ENCODE measurements around the gene GZF1.

The GZF1 gene

DNA sequence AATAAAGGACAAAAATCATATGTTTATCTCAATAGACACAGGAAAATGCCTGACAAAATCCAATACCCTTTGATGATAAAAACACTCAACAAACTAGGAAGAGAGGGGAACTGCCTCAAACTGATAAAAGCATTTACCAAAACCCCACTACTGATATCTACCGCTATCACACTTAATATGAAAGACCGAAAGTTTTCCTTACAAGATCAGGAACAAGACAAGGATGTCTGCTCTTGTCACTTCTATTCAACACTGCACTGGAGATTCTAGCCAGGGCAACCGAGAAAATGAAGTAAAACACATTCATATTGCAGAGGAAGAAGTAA lies 25.1 kb downstream of the GZF1 start:
- no peaks in the 10 kb centered on the region for H3K27me3 Mint-ChIP-seq (ENCODE audit: low read depth)
- peaks cover 14% of the 10 kb centered on the region for H3K9me3 Mint-ChIP-seq
- no peak overlapping the region for H3K4me3 Mint-ChIP-seq
- H3K36me3 Mint-ChIP-seq (ENCODE audit: low read depth): peaks cover 88% of the 10 kb centered on the region
- no peak overlapping the region for H3K27ac Mint-ChIP-seq
- TF ChIP-seq, protein P1, sequence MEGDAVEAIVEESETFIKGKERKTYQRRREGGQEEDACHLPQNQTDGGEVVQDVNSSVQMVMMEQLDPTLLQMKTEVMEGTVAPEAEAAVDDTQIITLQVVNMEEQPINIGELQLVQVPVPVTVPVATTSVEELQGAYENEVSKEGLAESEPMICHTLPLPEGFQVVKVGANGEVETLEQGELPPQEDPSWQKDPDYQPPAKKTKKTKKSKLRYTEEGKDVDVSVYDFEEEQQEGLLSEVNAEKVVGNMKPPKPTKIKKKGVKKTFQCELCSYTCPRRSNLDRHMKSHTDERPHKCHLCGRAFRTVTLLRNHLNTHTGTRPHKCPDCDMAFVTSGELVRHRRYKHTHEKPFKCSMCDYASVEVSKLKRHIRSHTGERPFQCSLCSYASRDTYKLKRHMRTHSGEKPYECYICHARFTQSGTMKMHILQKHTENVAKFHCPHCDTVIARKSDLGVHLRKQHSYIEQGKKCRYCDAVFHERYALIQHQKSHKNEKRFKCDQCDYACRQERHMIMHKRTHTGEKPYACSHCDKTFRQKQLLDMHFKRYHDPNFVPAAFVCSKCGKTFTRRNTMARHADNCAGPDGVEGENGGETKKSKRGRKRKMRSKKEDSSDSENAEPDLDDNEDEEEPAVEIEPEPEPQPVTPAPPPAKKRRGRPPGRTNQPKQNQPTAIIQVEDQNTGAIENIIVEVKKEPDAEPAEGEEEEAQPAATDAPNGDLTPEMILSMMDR (IDR thresholded peaks at IDR 0.05; ENCODE audit: unreplicated experiment in 3 of 3): no peak
- no peaks in the 10 kb centered on the region for H3K4me1 Mint-ChIP-seq

DNA sequence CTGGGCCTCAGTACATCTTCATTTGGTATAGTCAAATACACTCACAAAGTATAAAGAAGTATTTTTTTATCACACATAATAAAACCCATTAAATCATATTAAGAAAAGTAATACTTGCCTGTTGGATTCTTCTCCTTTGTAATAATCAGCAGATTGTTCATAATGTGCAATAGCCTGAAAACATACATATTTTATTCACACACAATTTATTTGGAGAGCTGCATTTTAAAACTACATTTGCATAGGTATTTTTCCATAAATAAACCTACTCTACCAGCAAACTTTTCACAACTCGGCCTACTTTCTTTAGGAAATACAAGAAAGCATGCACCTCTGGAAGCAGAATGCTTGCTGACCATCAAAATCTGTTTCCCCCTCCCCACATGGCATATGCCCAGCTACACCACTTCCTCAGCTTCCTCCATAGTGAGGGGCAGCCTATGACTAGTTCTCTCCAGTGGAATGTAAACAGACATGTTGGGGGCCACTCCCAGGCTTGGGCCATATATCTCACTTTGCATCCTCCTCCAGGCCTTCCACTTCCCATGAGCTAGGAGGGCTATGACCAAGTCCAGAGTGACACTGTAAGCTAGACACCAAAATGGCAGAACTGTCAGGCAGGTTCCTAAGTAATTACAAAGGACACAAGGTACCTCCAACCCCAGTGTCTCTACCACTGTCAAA lies 28.3 kb downstream of the GZF1 start:
- Mint-ChIP-seq H3K27me3 (ENCODE audit: low read depth) (no peaks in the 10 kb centered on the region), H3K9me3 (peaks cover 3% of the 10 kb centered on the region), H3K36me3 (ENCODE audit: low read depth) (peaks cover 84% of the 10 kb centered on the region), H3K4me3 (no peak overlapping the region), H3K27ac (no peak overlapping the region), H3K4me1 (no peaks in the 10 kb centered on the region)
- TF ChIP-seq, protein P1 (IDR thresholded peaks at IDR 0.05; ENCODE audit: unreplicated experiment in 3 of 3): no peak

DNA sequence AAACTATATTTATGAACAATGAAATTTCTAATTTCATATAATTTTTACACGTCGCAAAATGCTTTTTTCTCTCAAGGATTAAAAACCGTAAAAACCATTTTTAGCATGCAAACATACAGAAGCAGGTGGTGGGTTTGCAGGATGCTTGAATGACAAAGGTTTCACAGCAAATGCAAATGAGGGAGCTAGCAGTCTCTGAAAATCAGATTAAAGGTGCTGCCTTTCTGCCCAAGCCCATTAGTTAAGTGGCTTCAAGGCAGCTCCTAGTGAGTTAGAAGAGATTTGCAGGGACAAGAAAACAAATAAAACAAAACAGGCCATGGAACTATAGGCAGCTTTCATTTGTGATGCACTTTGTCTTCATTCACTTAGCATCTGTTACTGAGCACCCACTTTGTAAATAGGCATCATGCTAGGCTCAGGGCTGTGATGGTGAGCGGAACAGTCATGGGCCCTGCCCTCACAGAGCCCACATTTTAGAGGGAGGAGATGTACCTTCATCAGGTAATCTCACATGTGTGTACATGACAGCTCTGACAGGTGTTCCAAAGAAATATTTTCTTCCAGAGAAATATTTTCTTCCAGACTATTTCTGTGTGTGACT lies 29.8 kb downstream of the GZF1 start:
- Mint-ChIP-seq H3K27ac (no peak overlapping the region), H3K36me3 (ENCODE audit: low read depth) (peaks cover 68% of the 10 kb centered on the region), H3K27me3 (ENCODE audit: low read depth) (no peaks in the 10 kb centered on the region), H3K4me1 (no peaks in the 10 kb centered on the region), H3K9me3 (peaks cover 3% of the 10 kb centered on the region), H3K4me3 (no peak overlapping the region)
- TF ChIP-seq, protein P1 (IDR thresholded peaks at IDR 0.05; ENCODE audit: unreplicated experiment in 3 of 3): no peak

DNA sequence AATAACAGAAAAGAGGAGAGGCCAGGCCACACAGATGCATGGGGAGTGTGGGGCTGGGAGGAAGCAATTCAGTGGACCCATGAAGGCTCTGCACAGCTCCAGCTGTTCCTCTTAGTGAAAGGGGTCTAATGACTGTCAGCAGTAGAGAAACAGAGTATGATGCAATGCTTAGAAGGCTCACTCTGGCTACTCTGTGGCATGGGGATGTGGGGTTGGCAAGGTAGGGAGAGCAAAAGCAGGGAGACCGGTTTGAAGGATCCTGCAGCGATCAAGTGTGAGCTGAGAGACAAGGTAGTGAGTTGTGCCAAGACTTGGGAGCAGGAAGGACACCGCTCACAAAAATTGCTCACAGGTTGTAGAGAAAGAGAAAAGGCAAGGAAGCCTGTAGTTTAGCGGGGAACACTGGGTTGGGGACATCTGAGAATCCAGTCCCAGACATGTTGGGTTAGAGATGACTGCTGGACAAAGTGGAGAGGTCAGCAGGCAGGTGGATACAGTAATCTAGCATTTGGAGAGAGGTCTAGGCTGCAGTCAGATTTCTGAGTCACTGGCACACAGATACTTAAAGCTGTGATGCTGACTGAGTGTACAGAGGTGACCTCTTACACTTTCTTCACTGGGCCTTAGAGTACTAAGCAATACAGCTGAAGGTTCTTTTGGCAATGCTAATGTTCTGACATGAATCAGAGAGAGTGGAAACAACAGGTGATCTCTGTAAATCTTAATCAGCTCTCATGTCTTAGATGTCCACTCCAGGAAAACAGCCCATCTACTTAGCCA lies 32.2 kb downstream of the GZF1 start:
- Mint-ChIP-seq H3K9me3 (no peaks in the 10 kb centered on the region), H3K27ac (no peak overlapping the region), H3K4me3 (no peak overlapping the region), H3K36me3 (ENCODE audit: low read depth) (peaks cover 45% of the 10 kb centered on the region), H3K27me3 (ENCODE audit: low read depth) (no peaks in the 10 kb centered on the region), H3K4me1 (no peaks in the 10 kb centered on the region)
- TF ChIP-seq, protein P1 (IDR thresholded peaks at IDR 0.05; ENCODE audit: unreplicated experiment in 3 of 3): no peak

DNA sequence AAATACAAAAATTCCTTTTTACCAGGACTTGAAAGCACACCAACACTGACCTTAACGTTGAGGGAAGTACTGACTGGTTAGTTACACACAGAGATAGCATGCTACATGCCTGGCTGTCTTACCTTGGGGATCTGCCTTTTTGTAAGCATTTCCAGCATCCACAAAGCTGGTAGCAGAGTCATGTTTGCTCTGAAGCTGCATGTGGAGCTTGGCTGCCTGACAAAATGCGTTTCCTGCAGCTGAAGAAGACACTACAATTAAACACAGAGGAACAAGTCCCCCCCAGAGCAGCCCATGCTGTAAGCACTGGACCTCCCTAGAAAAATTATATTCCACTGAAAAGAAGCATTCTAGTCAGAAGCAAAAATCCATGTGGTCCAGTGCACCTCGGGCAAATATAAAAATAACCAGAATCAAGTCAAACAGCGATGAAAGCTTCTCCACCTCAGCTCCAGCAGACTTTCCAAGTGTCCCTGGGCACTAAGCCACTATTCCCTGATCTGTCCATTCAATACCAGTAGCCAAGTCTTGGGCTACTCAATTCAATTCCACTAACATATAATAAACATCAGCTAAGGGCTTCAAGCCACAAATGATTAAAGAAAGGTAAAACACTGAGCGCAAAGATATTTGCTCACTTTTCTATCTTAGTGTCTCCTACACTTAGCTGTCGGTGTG lies 35.1 kb downstream of the GZF1 start:
- no peaks in the 10 kb centered on the region for H3K27me3 Mint-ChIP-seq (ENCODE audit: low read depth)
- TF ChIP-seq, protein P1 (IDR thresholded peaks at IDR 0.05; ENCODE audit: unreplicated experiment in 3 of 3): no peak
- no peak overlapping the region for H3K4me3 Mint-ChIP-seq
- peaks cover 39% of the 10 kb centered on the region for H3K36me3 Mint-ChIP-seq (ENCODE audit: low read depth)
- H3K9me3 Mint-ChIP-seq: no peaks in the 10 kb centered on the region
- no peak overlapping the region for H3K27ac Mint-ChIP-seq
- H3K4me1 Mint-ChIP-seq: peaks cover 2% of the 10 kb centered on the region

Measured in nephron (organoid).